ENCODE data around the gene IZUMO4. TPM values are rescaled to one million over a fixed set of nuclear protein-coding genes. Genes with fewer than 3 reads are reported as not detected.

The IZUMO4 gene
- total and polyA plus RNA-seq, 10 of the 15 experiments (the other 5 are each of a cell fraction or from before 2014, with no cell fraction given), result 0.53 to 27.1 (median 7.5) TPM

DNA sequence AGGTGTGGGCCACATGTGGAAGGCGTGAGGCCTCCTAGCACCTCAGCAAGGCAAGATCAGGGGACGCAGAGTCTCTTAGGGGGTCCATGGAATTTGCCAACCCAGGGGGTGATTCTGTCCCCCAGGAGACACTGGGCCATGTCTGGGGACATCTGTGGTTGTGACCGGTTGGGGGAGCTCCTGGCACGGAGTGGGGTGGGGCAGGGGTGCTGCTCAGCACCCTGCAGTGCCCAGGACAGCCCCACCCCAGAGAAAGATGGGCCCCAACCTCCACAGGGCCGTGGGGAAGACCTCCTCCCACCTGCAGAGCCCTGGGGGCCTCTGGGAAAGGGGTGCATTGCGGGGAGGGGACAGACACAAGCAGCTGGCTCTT, 49.7 kb upstream of the IZUMO4 start (continued):
- TF ChIP-seq, protein P1, sequence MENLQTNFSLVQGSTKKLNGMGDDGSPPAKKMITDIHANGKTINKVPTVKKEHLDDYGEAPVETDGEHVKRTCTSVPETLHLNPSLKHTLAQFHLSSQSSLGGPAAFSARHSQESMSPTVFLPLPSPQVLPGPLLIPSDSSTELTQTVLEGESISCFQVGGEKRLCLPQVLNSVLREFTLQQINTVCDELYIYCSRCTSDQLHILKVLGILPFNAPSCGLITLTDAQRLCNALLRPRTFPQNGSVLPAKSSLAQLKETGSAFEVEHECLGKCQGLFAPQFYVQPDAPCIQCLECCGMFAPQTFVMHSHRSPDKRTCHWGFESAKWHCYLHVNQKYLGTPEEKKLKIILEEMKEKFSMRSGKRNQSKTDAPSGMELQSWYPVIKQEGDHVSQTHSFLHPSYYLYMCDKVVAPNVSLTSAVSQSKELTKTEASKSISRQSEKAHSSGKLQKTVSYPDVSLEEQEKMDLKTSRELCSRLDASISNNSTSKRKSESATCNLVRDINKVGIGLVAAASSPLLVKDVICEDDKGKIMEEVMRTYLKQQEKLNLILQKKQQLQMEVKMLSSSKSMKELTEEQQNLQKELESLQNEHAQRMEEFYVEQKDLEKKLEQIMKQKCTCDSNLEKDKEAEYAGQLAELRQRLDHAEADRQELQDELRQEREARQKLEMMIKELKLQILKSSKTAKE (IDR thresholded peaks at IDR 0.05; ENCODE audit: low read depth, poor library complexity, severe bottlenecking), result no peak
- TF ChIP-seq BACH1 (IDR thresholded peaks at IDR 0.05; ENCODE audit: borderline replicate concordance) (0 out of 2 replicates have a peak, but pooled peaks have one; percentile 36), POLR2AphosphoS5 (IDR thresholded peaks at IDR 0.05; ENCODE audit: low read length) (peak; percentile 44), POLR2A (IDR thresholded peaks at IDR 0.05; ENCODE audit: low read depth, low read length) (peak; percentile 6; the same call in 1 of the 2 replicates)

GRCh38 chr19:2047449-2048103, 49.1 kb upstream of the IZUMO4 start:
- H3K4me2 ChIP-seq (ENCODE audit: control insufficient read depth, insufficient read depth), result peak overlapping the region; percentile 91
- no peaks in the 10 kb centered on the region for H3K27me3 ChIP-seq (replicated peaks in 1 of 2; ENCODE audit: control insufficient read depth in 2 of 2, insufficient read depth in 2 of 2, low read length in 1 of 2)
- ChIA-PET SMC1A (ENCODE audit: uncharacterized antibody, unreplicated experiment) (interaction anchor here (1.0 to 1.2 kb wide), 2 partner anchors 36 to 104 kb away, joined by 3 to 5 read pairs; partner anchors contain the start of gene AP3D1), CTCF (interaction anchor here (0.9 to 1.6 kb wide), 5 partner anchors 15 to 108 kb away, joined by 3 to 10 read pairs (median 4); no protein-coding TSS in a partner anchor), POLR2A (interaction anchor here (0.5 to 1.8 kb wide), 7 partner anchors 13 to 46 kb away, joined by 3 to 11 read pairs (median 4); no protein-coding TSS in a partner anchor), RAD21 (ENCODE audit: unreplicated experiment) (interaction anchor here (1.3 kb wide), 1 partner anchor 21 kb away, joined by 3 read pairs; no protein-coding TSS in a partner anchor)
- H3K79me2 ChIP-seq (ENCODE audit: control insufficient read depth, insufficient read depth, low read length), result peaks cover 69% of the 10 kb centered on the region
- H3K9me3 ChIP-seq (replicated peaks; ENCODE audit: control insufficient read depth, insufficient read depth, low read length), result no peaks in the 10 kb centered on the region
- no peak for TF ChIP-seq SUPT20H (IDR thresholded peaks at IDR 0.05; ENCODE audit: borderline replicate concordance, control insufficient read depth, low read depth, low read length)
- TF ChIP-seq BCL3 (IDR thresholded peaks at IDR 0.05; ENCODE audit: borderline replicate concordance, insufficient read depth, low read depth, low read length, poor library complexity, severe bottlenecking), result peak; percentile 12
- TF ChIP-seq TCF12 (IDR thresholded peaks at IDR 0.05; ENCODE audit: low read depth, low read length), result peak; percentile 8; the same call in 1 of the 2 replicates
- TF ChIP-seq GATAD2B (conservative IDR thresholded peaks at IDR 0.05; ENCODE audit: low read depth), result 0 out of 2 replicates have a peak, but pooled peaks have one; percentile 61
- TF ChIP-seq LARP7 (IDR thresholded peaks at IDR 0.05), result no peak
- no peak for TF ChIP-seq RCOR1 (conservative IDR thresholded peaks at IDR 0.05; ENCODE audit: low read depth, low read length)
- TF ChIP-seq BACH1 (IDR thresholded peaks at IDR 0.05; ENCODE audit: borderline replicate concordance), result 0 out of 2 replicates have a peak, but pooled peaks have one; percentile 5
- TF ChIP-seq NR2F1 (conservative IDR thresholded peaks at IDR 0.05), result peak; percentile 62
- TF ChIP-seq POLR2AphosphoS2 (IDR thresholded peaks at IDR 0.05; ENCODE audit: low read depth, low read length), result peak; percentile 58; the same call in 1 of the 2 replicates
- TF ChIP-seq POLR2A (IDR thresholded peaks at IDR 0.05; ENCODE audit: low read depth, low read length), result peak; percentile 65
- peak; percentile 47; the same call in 1 of the 2 replicates for TF ChIP-seq POLR2AphosphoS5 (IDR thresholded peaks at IDR 0.05; ENCODE audit: low read length)
- FAIRE-seq, result no peak
- peak overlapping the region; percentile 83 for H3K4me3 ChIP-seq
- peak overlapping the region; percentile 39 for H3K27ac ChIP-seq (ENCODE audit: control insufficient read depth, insufficient read depth)
- H4K20me1 ChIP-seq (ENCODE audit: control insufficient read depth, insufficient read depth), result peaks cover 14% of the 10 kb centered on the region
- intact Hi-C loops (cut with micrococcal nuclease; ENCODE audit: unreplicated experiment) (no loop called here), in situ Hi-C loops (cut with MboI) (no loop called here)
- peaks cover 6 to 14% of the 10 kb centered on the region in 2 experiments; a peak in 3 of 4 replicates for H3K36me3 ChIP-seq (ENCODE audit: control insufficient read depth in 2 of 2, insufficient read depth in 2 of 2, low read length in 1 of 2)
- WGBS (ENCODE audit: insufficient coverage, insufficient replicate concordance, low lambda C conversion rate, missing lambda C conversion rate), result 5% methylated on average over 22 of the region's 22 CpGs
- peaks cover 45% of the 10 kb centered on the region for H3K4me1 ChIP-seq (ENCODE audit: control insufficient read depth, insufficient read depth, low read length)
- H2AFZ ChIP-seq (ENCODE audit: control insufficient read depth, low read depth, low read length), result no peak overlapping the region
- peak; percentile 0; the same call in 1 of the 3 replicates for ATAC-seq
- BruUV-seq (replicated peaks), result no TSS peak
- no peak for DNase-seq (ENCODE audit: low read depth, low spot score)
- peak overlapping the region; percentile 8 for H3K9ac ChIP-seq (ENCODE audit: control insufficient read depth, insufficient read depth, low read length)

All from GM12878 (cell line).